Testis (tissue), 3 donors: ENCODE results near the gene GID8. TPM values are rescaled to one million over a fixed set of nuclear protein-coding genes. Genes with fewer than 3 reads are reported as not detected.

Experiments
- DNase-seq: peaks from one replicate; pipeline ENCODE4 v3.0.0-alpha.2; 2019
- H3K27ac ChIP-seq, 2 donors: fragments of 200-600 bp; sonication (generic); one replicate each; pipeline ENCODE4 v1.5.1; 2019
- H3K27me3 ChIP-seq: fragments of 200-600 bp; sonication (generic); one replicate; pipeline ENCODE4 v1.5.1; 2019
- H3K36me3 ChIP-seq: fragments of 200-600 bp; sonication (generic); one replicate; pipeline ENCODE4 v1.5.1; 2017; ENCODE audit warnings: low read depth; ENCODE audit errors: missing control alignments
- H3K4me1 ChIP-seq: fragments of 200-600 bp; sonication (generic); one replicate; pipeline ENCODE4 v1.5.1; 2019
- H3K4me3 ChIP-seq, 2 donors: fragments of 200-600 bp; sonication (generic); one replicate each; pipeline ENCODE4 v1.5.1; 2017 to 2019
- H3K9me3 ChIP-seq: fragments of 200-600 bp; sonication (generic); one replicate; pipeline ENCODE4 v1.5.1; 2017
- CTCF ChIP-seq, 3 experiments: fragments of 450-650 bp in 2 of 3; fragments of 200-600 bp in 1 of 3; sonication (generic) in 1 of 3; IDR thresholded peaks; one replicate each; pipeline ENCODE4 v1.5.1; 2016 to 2019; ENCODE audit warnings: antibody characterized with exemption in 3 of 3, mild to moderate bottlenecking in 2 of 3, moderate library complexity in 1 of 3
- POLR2A ChIP-seq: fragments of 450-650 bp; IDR thresholded peaks from one replicate; pipeline ENCODE4 v1.6.1; 2017; ENCODE audit warnings: antibody characterized with exemption, mild to moderate bottlenecking, moderate library complexity
- WGBS, 2 donors: methylation state at CpG; one replicate each; pipeline ENCODE4 v1.1.5; 2018; 5-methylcytosine and 5-hydroxymethylcytosine counted together
- intact Hi-C: fragments of 100-400 bp; cut with DNase I; formaldehyde crosslinking; loops from one replicate; pipeline ENCODE4 v1.15.1; 2023; ENCODE audit warnings: low total_unique reads
- polyA plus RNA-seq: library from polyadenylated mRNA; stranded (reverse); fragments of 350-450 nt; fragmentation: Illumina TruSeq; extraction: RNeasy Lipid Tissue Mini Kit (QIAGEN cat#74804); gene quantifications from one replicate; pipeline ENCODE4 v1.2.3, GENCODE V29; 2014; ENCODE audit warnings: low read depth, low replicate concordance; ENCODE audit not compliant: insufficient read depth
- total RNA-seq, 2 donors: library from RNA; depleted of rRNA; stranded (reverse); fragments of >200 nt; gene quantifications; one replicate each; pipeline ENCODE4 v1.2.3, GENCODE V29; 2016

The GID8 gene
- total and polyA plus RNA-seq, 3 donors from 2014 or later = 27.3 to 42.6 (median 41.9) TPM

- no peak overlapping the region for H3K4me3 ChIP-seq
- peaks cover 42% of the 10 kb centered on the region for H3K4me1 ChIP-seq
- no peak for TF ChIP-seq POLR2A
- TF ChIP-seq CTCF (IDR thresholded peaks at IDR 0.05) = no peak
- intact Hi-C loops = no loop called here
- no peak overlapping the region for H3K27ac ChIP-seq
- WGBS, 2 donors = 89 to 99% methylated on average over 7 to 11 of the region's 11 CpGs
- no peak for DNase-seq
- H3K36me3 ChIP-seq = no peaks in the 10 kb centered on the region
- H3K27me3 ChIP-seq = no peaks in the 10 kb centered on the region
- H3K9me3 ChIP-seq = no peaks in the 10 kb centered on the region
Observed at GRCh38 chr20:62951143-62951895, 13.4 kb downstream of the GID8 start.

- Histone ChIP-seq H3K4me1 (peaks cover 40% of the 10 kb centered on the region), H3K27ac (no peak overlapping the region), H3K27me3 (no peaks in the 10 kb centered on the region), H3K36me3 (no peaks in the 10 kb centered on the region), H3K4me3 (no peak overlapping the region), H3K9me3 (no peaks in the 10 kb centered on the region)
- intact Hi-C loops = no loop called here
- WGBS, 2 donors = 92 to 96% methylated on average over 5 to 8 of the region's 8 CpGs
- no peak for DNase-seq
- no peak for TF ChIP-seq CTCF (IDR thresholded peaks at IDR 0.05)
- TF ChIP-seq POLR2A = no peak
Observed at GRCh38 chr20:62951896-62952372, 14.0 kb downstream of the GID8 start.

- peaks cover 35% of the 10 kb centered on the region for H3K4me1 ChIP-seq
- no peaks in the 10 kb centered on the region for H3K27me3 ChIP-seq
- intact Hi-C loops = no loop called here
- WGBS, 2 donors = 41 to 67% methylated on average over 4 to 31 of the region's 37 CpGs
- peak within 1 kb of the TSS; percentile 76 to 90 for H3K27ac ChIP-seq
- DNase-seq = peak; percentile 52
- H3K9me3 ChIP-seq = no peaks in the 10 kb centered on the region
- H3K4me3 ChIP-seq = no peak within 1 kb of the TSS
- no peak for TF ChIP-seq POLR2A
- no peaks in the 10 kb centered on the region for H3K36me3 ChIP-seq
Observed at GRCh38 chr20:62952373-62952967, 14.5 kb downstream of the GID8 start, which contains the start of gene SLC17A9. SLC17A9 (plus strand) TSS chr20:62952709; CDS start chr20:62952831, 122 bp downstream.

- WGBS, 2 donors = 56 to 75% methylated on average over 5 to 15 of the region's 19 CpGs
- no peak for TF ChIP-seq POLR2A
- TF ChIP-seq CTCF (IDR thresholded peaks at IDR 0.05) = no peak
- Histone ChIP-seq H3K4me1 (peaks cover 30% of the 10 kb centered on the region), H3K27ac (peak overlapping the region; percentile 76 to 90), H3K36me3 (no peaks in the 10 kb centered on the region), H3K27me3 (no peaks in the 10 kb centered on the region), H3K4me3 (no peak overlapping the region), H3K9me3 (no peaks in the 10 kb centered on the region)
- no peak for DNase-seq
- intact Hi-C loops = no loop called here
Observed at GRCh38 chr20:62952968-62953838, 15.3 kb downstream of the GID8 start.
